Ectodermal cell (in vitro differentiated cells): ENCODE results near the gene WNT7B.
"Not testable (repeated sequence)": the region's sequence is repeated elsewhere in the genome, so short reads cannot be mapped to it uniquely, and the experiment has no call there.

Experiments
- H3K27ac ChIP-seq: 2 replicates; pipeline ENCODE4 v1.7.0; 2013; ENCODE audit warnings: mild to moderate bottlenecking, low read depth, low read length; ENCODE audit not compliant: insufficient read depth, poor library complexity, severe bottlenecking
- H3K27me3 ChIP-seq: 2 replicates; pipeline ENCODE4 v1.7.0; 2013; ENCODE audit warnings: mild to moderate bottlenecking, low read length; ENCODE audit not compliant: insufficient read depth, control insufficient read depth, poor library complexity, severe bottlenecking
- H3K36me3 ChIP-seq: one replicate; pipeline ENCODE4 v1.7.0; 2013; ENCODE audit warnings: low read length; ENCODE audit not compliant: control insufficient read depth, insufficient read depth
- H3K4me1 ChIP-seq: one replicate; pipeline ENCODE4 v1.7.0; 2013; ENCODE audit warnings: low read length; ENCODE audit not compliant: control insufficient read depth, insufficient read depth
- H3K4me3 ChIP-seq: 2 replicates; pipeline ENCODE4 v1.7.0; 2013; ENCODE audit warnings: low read depth, low read length, control low read depth; ENCODE audit not compliant: insufficient read depth
- H3K9me3 ChIP-seq: 2 replicates; pipeline ENCODE4 v1.7.0; 2013; ENCODE audit warnings: mild to moderate bottlenecking, low read length, moderate library complexity; ENCODE audit not compliant: control insufficient read depth
- WGBS, 2 experiments: methylation state at CpG; one replicate each; pipeline ENCODE4 v1.1.7; 2013; ENCODE audit warnings: missing lambda C conversion rate in 2 of 2; 5-methylcytosine and 5-hydroxymethylcytosine counted together

The WNT7B gene

DNA sequence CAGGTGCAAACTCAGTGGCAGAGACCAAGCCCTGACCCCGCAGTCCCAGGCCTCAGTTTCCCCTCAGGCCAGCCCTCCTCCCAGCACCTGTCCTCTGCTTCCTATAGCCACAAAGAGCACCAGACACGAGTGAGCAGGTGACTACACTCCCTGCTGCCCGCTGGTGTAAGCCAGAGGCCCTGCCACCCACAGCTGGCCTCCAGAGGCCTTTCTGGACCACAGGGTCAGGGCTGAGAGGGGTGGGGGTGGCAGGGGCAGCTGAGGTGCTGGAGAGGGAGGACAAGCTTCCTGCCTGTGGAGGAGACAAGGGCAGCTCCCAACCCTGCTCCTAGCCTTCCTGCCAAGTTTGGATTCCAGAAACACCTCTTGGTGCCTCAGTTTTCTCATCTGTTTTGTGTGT, 31.3 kb upstream of the WNT7B start:
- H3K36me3 ChIP-seq: no peaks in the 10 kb centered on the region
- no peaks in the 10 kb centered on the region for H3K27me3 ChIP-seq
- H3K4me3 ChIP-seq: no peak overlapping the region
- 89 to 93% methylated on average over 3 of the region's 3 CpGs for WGBS, 2 experiments
- no peak overlapping the region for H3K27ac ChIP-seq
- no peaks in the 10 kb centered on the region for H3K9me3 ChIP-seq
- H3K4me1 ChIP-seq: peaks cover 8% of the 10 kb centered on the region

DNA sequence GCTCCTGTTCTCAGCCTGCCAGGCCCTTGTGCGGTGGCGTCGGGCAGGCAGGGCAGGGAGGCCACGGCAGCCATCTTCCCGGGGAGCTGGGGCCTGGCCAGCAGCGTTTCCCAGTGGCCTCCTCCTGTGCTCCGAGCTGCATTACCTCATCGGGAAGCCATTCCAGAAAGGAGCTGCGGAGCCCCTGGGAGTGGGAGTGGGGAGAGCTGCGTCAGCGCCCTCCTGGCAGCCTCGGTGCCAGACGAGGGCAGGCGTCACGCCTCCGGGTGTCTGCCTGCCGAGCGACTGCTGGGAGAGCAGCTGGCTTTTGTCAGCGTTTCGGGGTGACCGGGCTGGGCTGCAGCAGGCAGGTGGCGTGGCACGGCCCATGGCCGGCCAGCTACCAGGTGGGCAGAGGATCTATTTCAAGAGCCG, 30.9 kb upstream of the WNT7B start:
- Histone ChIP-seq H3K27ac (no peak overlapping the region), H3K4me3 (no peak overlapping the region)
- WGBS, 2 experiments: 90% methylated on average over 25 of the region's 25 CpGs

DNA sequence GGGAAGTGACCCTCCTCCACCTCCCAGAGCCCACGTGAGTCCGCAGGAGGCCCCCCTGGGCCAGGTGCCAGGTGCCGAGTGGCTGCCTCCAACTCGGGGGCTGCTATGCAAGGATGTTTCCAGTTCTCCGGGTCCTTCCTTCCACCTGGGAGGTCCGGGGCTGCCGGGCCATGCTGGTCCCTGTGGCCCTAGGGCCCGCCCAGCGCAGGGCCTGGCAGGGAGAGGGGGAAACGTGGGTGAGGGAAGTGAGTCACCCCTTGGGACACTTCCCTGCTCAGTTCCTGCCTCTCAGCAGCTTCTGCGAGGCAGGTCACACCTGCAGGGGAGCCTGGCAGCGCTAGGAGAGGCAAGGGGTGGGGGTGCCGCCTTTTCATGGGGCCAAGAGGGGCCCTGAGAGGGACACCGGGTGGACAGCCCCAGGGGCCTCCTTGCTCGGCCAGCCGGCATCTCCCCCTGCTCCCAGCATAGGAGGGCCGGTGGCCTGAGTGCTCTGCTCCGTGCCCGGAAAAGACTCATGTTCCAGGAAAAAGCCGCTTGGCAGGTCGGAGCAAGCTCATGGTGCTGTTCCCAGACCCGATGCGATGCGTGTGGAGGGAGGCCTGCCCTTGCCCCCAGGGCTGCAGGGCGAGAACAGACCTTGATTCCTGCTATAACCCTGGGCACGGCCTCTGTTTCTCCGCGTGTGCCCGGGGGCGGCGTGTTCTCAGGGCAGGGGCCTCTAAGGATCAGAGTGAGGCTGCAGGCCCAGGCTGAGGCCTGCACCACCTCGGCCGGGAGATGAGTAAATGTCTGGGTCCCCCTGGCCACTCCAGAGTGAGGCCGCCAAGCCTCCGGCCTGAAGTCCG, 30.3 kb upstream of the WNT7B start:
- H3K9me3 ChIP-seq: no peaks in the 10 kb centered on the region
- no peaks in the 10 kb centered on the region for H3K36me3 ChIP-seq
- H3K27me3 ChIP-seq: no peaks in the 10 kb centered on the region
- H3K4me1 ChIP-seq: peaks cover 6% of the 10 kb centered on the region
- no peak overlapping the region for H3K27ac ChIP-seq
- WGBS, 2 experiments: 88 to 89% methylated on average over 36 of the region's 36 CpGs
- H3K4me3 ChIP-seq: no peak overlapping the region

More for the DNA sequence above, 30.9 kb upstream of the WNT7B start:
- Histone ChIP-seq H3K27me3 (no peaks in the 10 kb centered on the region), H3K36me3 (no peaks in the 10 kb centered on the region), H3K9me3 (no peaks in the 10 kb centered on the region), H3K4me1 (peaks cover 8% of the 10 kb centered on the region)

DNA sequence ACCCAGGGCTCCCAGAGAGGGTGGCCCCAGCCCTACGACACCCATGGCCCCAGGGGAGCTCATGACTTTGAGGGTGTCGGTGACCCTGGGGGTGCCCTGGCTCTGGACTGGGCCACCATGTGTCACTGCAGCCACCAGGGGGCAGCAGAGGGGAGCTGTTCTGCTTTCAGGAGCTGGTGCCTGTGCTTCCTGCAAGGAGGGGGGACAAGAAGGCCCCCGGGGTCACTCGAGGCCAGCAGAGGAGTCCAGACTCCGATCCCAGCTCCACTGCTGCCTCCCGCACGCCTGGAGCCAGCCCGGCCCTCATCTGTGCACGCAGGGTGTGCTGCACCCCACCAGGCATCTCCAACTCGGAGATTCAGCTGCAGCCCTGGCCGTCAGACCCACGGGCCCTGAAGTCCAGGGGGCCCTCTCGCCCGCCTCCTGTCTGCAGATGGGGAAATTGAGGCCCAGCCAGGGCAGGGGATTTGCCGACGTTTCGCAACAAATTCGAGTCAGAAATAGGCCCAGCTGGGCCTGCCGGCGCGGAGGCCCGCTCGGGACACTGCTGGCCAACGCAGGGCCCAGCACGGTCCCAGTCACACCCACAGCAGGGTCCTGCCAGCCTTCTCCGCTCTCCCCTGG, 29.5 kb upstream of the WNT7B start:
- Histone ChIP-seq H3K4me1 (no peaks in the 10 kb centered on the region), H3K27ac (no peak overlapping the region), H3K4me3 (no peak overlapping the region), H3K9me3 (no peaks in the 10 kb centered on the region), H3K36me3 (no peaks in the 10 kb centered on the region), H3K27me3 (no peaks in the 10 kb centered on the region)
- 67% methylated on average over 26 of the region's 26 CpGs for WGBS, 2 experiments

DNA sequence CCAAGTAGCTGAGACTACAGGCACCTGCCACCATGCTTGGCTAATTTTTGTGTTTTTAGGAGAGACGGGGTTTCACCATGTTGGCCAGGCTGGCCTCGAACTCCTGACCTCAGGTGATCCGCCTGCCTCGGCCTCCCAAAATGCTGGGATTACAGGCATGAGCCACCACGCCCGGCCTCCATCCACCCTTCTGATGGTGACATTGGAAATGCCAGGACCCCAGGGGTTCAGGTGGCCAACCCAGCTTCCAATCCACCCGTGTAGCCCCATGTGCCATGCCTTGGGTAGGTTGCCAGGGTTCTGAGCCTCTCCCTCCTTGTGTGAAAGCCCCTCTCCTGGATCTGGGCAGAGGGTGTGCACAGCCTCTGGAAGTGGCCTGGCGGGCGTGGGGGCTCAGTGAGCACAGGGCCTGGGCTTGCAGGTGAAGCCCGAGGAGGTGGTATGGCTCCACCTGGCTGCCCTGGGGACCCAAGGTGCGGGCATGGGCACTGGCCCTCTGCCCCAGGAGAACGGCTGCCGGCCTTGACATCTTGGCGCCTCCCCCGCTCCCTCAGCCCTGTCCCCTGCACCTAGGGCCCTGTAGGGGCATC, 28.2 kb upstream of the WNT7B start:
- H3K27ac ChIP-seq, H3K36me3 ChIP-seq, H3K27me3 ChIP-seq, H3K9me3 ChIP-seq, H3K4me3 ChIP-seq, H3K4me1 ChIP-seq: not testable (repeated sequence)
- 92% methylated on average over 15 of the region's 15 CpGs for WGBS, 2 experiments

DNA sequence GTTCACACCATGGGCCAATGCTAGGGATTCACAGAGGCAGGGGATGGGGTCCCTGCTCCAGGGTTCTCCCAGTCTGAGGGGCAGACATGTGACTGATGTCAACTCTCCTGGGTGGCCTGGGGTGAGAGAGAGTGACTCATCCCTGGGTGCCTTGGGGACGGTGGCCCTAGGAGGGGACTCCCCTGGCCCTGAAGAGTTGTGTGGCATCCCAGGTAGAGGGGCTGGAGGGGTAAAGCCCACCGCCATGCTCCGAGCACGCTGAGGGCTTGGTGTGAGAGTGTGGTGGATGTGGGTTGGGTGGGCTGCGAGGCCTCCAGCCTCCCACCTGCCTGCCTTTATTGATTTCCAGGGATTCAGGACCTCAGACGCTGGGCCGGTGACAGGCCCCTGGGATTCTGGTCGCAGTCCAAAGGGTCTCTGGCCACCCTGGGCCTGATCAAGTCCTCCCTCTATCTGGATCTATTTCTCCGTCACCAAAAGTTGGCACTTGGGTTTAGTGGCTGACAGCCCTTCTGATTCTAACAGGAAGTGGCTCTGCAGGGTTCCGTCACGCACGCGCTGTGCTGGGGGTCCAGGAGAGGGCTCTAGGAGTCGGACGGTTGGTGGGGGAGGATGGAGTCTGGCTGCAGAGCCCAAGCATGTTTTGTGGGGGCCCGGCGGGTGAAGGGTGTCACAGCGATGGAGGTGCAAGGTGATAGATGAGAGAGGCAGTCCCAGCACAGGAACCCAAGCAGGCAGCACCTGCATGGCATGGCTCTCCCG, 27.3 kb upstream of the WNT7B start:
- H3K4me1 ChIP-seq: no peaks in the 10 kb centered on the region
- no peaks in the 10 kb centered on the region for H3K27me3 ChIP-seq
- 87 to 88% methylated on average over 19 of the region's 19 CpGs for WGBS, 2 experiments

DNA sequence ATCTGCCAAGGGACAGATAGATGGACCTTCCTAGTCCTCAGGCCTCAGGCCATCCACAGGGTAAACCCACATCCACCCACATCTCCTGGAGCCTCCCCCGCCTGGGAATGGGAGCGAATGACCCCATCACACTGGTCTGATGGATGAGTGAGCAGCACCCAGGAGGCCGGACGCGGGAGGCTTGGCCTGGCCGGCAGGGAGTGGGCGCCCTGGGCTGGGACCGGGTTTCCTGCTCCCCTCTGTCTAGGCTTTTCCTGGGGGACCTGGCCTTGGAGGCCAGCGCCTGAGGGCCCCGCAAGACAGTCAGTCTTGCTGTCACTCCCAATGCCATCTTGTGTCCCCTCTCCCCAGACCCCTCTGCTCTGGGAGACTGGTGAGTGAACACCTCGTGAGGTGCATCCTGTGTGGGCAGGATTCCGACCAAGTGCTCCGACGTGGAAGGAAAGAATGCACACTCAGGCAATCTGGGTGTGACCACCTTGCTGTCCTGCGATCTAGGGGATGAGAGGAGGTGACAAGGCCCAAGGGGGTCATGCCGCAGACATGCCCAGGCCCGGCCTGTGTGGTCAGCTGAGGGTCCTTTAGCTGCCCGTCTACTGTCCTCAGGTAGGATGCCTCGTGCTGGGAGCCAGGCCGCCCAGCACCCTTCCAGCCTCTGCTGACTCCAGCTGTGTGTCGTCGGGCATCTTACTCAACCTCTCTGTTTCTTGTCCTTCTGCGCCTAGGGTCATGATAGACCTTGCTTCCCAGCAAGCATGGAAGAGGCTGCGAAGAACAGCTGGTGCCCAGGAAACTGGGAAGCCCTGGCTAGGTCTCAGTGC, 26.5 kb upstream of the WNT7B start:
- 95 to 96% methylated on average over 24 of the region's 24 CpGs for WGBS, 2 experiments
- Histone ChIP-seq H3K4me3 (no peak overlapping the region), H3K36me3 (no peaks in the 10 kb centered on the region), H3K4me1 (no peaks in the 10 kb centered on the region), H3K9me3 (no peaks in the 10 kb centered on the region), H3K27ac (no peak overlapping the region), H3K27me3 (no peaks in the 10 kb centered on the region)

More for the DNA sequence above, 27.3 kb upstream of the WNT7B start:
- no peaks in the 10 kb centered on the region for H3K36me3 ChIP-seq
- H3K27ac ChIP-seq: no peak overlapping the region
- H3K4me3 ChIP-seq: no peak overlapping the region
- H3K9me3 ChIP-seq: no peaks in the 10 kb centered on the region

DNA sequence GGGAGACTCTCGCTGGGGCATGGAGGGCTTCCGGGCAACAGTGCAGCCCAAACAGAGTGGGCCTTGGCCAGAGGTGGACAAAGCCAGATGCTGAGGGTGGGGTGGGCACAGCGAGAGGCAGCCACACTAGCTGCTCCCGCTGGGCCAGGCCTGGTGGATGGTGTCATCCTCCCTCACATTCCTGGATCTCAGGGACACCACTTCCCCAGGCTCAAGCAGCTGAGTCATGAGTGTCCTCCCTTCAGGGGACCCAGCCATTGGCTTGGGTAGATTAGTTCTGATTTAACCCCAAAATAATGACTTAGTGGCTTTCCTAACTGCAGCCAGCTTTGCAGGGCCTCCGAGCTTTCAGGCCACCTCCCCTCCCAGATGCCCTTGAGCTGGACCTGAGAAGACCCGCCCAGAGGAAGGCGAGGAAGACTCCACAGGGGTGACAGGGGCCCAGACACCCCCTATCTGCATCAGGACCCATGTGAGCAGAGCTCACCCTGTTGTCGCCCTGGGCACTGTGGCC, 25.9 kb upstream of the WNT7B start:
- H3K4me3 ChIP-seq: no peak overlapping the region
- no peaks in the 10 kb centered on the region for H3K27me3 ChIP-seq
- no peak overlapping the region for H3K27ac ChIP-seq
- 94% methylated on average over 8 of the region's 8 CpGs for WGBS, 2 experiments
- no peaks in the 10 kb centered on the region for H3K9me3 ChIP-seq
- H3K36me3 ChIP-seq: no peaks in the 10 kb centered on the region
- H3K4me1 ChIP-seq: peaks cover 2% of the 10 kb centered on the region

DNA sequence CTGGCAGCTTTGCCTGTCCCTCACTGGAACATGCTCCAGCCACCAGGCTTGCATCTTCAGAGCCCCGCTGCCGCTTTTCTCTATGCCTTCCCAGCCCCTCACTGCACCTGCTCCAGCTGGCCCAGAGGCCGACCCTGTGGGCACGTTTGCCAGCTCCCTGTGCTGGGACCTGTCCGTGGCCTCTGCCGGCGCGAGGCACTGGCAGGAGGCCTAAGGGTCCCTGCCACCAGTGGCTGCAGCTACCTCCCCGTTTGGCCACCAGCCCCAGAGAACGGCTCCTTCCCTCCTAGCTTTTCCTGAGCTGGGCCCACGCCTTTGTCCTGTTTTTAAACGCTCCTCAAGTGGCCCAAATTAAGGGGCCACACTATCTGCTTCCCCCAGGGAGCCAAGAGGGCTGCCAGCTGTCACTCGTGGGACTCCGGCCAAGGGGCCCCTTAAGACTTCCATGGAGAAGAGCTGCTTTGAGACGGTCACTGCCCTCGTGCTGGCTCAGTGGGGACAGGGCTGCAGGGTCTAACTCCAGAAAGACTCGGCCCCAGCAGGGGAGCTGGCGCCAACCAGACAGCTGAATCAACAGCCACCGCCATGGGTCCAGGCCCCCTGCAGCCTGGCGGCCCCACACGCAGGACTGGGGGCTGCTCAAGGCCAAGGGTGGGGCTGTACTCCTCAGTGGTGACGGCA, 24.6 kb upstream of the WNT7B start:
- H3K36me3 ChIP-seq: no peaks in the 10 kb centered on the region

More for the DNA sequence above, 24.6 kb upstream of the WNT7B start:
- 80% methylated on average over 22 of the region's 22 CpGs for WGBS, 2 experiments
- Histone ChIP-seq H3K27me3 (no peaks in the 10 kb centered on the region), H3K9me3 (no peaks in the 10 kb centered on the region), H3K27ac (no peak overlapping the region), H3K4me1 (peaks cover 8% of the 10 kb centered on the region), H3K4me3 (no peak overlapping the region)
